Measurements from ENCODE around the gene ALX3.

Gene ALX3

DNA sequence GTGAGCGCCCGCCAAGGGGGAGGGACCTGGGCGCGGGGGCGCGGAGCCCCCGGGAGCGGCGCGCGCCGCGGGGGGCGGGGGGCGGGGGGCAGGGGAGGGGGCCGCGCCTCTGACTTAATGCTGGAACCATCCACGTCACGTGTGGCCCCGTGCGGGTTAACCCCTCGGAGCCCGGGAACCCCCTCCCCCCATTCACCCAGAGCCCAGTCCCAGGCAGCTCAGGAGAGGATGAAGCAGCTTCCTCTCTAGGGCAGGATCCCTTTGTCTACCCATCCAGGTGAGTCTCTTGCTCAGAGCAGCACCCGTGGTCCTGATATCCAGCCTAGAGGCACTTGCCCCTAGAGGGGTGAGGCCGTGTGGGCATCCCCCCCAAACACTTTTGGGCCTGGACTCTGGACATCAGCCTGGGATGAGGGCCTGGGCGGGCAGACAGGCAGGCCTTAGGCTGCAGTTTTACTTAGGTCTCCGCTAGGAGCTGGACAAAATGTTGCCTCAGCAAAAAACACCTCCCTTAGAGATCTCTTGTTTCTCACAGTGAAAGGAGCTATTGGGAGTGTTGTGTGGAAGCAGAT is at the start of gene ALX3:
TSS of gene ALX3 (minus strand) at position 2 of the 572 bp plus-strand sequence. CDS start 60 bp downstream, outside the sequence.
- DNase-seq, result no peak

- DNase-seq, result no peak
Measured at GRCh38 chr1:110119843-110120242, 49.4 kb upstream of the ALX3 start.

- no peak for DNase-seq
Measured at GRCh38 chr1:110118636-110119396, 48.3 kb upstream of the ALX3 start.

GRCh38 chr1:110114784-110115183 is 44.3 kb upstream of the ALX3 start:
- no peak for DNase-seq

- DNase-seq, result no peak
Measured at GRCh38 chr1:110114173-110114572, 43.7 kb upstream of the ALX3 start.

- DNase-seq, result no peak
Measured at GRCh38 chr1:110113551-110113950, 43.1 kb upstream of the ALX3 start.

- no peak for DNase-seq
Measured at GRCh38 chr1:110112656-110113055, 42.2 kb upstream of the ALX3 start.

GRCh38 chr1:110112143-110112542 is 41.7 kb upstream of the ALX3 start, which contains the start of gene UBL4B:
Gene UBL4B, plus strand, starts transcription at chr1:110112443. Its CDS starts 92 bp downstream, at chr1:110112535.
- no peak for DNase-seq

DNA sequence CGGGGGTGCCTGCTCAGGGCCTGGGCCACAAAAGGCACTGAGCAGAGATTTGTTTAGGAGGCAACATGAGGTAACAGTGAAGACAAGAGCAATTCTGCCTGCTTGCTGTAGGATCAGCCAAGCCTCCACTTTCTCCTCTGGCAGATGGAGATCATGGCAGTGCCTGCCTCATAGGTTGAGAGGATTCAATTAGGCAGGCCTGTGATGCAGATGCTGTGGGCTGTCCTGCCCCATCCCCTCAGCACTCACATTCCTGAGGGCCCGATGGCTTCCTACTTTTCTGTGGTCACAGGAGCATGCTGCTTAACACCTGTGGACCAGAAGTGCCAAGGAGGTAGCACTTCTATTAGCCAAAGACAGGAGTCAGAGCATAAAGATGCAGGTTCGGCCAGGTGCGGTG is 40.6 kb upstream of the ALX3 start:
- no peak for DNase-seq

DNA sequence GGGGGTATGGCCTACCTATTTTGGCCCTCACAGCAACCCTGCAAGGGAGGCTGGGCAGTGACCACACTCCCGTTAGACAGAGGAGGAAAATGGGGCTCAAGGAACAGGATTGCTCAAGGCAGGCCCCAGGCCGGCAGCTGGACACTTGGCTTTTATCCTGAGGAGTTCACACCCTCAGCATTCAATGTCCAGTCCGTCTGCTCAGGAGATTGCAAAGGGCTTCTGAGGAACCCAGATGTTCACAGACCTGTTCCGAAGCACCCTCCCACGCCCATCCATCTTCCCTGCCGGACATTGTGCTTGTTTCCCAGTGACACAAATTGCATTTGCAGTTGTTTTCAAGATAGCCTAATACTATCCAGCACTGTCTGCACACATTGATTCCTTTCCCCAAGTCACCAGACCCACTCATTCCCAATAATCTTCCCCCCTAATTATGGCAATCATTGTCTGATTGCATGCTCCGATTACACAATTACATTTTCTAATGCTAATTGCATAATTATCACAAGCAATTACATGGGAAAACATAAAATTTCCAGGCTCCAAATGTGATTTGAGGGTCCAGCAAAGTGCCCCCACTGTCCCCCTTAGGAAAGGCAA is 37.5 kb upstream of the ALX3 start:
- no peak for DNase-seq

GRCh38 chr1:110106013-110106941 is 35.8 kb upstream of the ALX3 start:
- peak; percentile 77 for DNase-seq

DNA sequence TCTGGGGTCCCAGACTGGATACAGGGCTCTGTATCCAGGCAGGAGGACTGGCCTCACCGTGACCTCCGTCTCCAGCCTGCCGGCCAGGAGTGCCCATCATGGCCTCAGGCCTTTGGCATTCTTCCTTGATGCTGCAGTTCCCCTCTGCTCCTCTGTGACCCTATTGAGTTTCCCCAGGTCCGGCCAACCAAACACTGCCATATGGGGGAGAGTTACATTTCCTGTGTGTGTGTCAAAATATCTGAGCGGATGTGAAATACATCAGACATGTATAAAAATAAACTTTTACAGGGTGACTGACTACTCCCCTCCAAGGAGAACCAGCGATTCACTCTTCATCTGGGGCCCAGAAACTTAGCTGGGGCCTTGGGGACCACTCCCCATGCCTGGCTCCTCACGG is 31.6 kb upstream of the ALX3 start:
- DNase-seq, result no peak

- no peak for DNase-seq
Measured at GRCh38 chr1:110100335-110100734, 29.9 kb upstream of the ALX3 start.

- no peak for DNase-seq
Measured at GRCh38 chr1:110098222-110099026, 28.0 kb upstream of the ALX3 start.

- no peak for DNase-seq
Measured at GRCh38 chr1:110097507-110098221, 27.2 kb upstream of the ALX3 start.

DNA sequence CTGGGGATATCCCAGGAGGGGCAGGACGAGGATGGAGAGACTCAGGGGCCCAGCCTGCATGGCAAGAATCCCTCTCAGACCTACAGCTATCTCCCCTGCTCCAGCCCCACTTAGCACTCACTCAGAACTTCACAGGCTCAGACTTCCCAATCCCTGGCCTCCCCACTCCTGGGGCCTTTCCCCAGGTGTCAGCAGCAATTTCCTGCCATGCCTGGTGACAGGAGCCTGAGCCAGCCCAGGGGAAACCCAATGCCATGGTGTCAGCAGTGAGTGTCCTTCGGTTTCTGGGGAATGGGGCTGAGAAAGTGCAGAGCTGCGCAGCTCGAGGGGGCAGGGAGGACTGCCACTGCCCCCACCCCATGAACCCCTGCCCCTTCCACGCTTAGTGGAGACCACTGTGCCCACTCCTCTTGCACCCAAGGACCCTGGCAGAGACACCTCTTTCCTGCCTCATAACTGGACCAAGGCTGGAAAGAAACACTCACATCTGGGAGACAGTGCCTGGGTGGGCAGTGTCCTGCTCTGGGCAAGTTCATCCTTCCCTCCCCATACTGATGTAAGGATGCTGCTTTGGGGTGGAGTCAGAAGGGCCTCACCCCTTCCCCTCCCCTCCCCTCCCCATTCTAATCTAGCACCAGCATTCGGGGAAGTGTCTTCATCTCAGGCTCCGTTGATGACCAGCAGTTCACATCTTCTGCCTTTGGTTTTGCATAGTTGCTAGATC is 24.6 kb upstream of the ALX3 start:
- no peak for DNase-seq

- no peak for DNase-seq
Measured at GRCh38 chr1:110092991-110093390, 22.5 kb upstream of the ALX3 start.

DNA sequence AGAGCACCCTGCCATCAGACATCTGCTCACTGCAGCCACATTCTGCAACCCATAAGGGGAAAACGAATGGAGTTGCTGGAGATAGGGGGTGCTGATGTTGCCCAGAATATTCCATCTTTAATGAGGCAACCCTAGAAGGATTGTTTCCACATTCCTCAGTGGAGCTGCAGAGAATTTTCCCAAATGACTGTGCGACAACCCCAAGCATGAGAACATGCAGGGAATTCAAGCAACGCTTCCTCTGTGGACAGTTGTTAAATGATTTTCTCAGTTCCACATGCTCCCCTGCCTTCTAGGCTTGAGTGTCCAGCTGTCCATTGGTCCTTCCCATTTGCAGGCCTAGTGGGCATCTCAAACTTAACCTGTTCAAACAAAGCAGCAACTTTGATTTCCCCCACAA is 21.3 kb upstream of the ALX3 start:
- DNase-seq, result no peak

DNA sequence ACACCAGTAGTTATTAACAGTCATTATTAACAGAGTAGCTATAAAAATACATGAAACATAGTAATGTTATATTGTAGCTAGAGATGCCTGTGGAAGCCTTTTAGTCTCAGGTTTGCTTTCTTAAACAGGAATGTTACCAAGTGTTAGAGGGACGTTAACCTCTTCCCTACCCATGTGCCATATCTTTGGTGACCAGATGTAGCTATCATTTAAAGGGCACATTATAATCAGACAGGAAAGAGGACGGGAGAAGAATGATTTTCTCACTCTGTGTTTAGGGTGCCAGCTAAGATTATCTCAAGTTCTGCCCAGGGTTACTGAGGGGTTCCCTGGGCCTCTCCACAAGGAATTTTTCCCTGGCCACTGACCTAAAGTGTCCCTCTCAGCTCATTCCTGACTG is 20.9 kb upstream of the ALX3 start:
- DNase-seq, result no peak

- DNase-seq, result no peak
Measured at GRCh38 chr1:110089561-110090275, 19.2 kb upstream of the ALX3 start.
